NCI-H345 treated with DMSO at 0.1 percent for 48 hours (cell line): ENCODE measurements around the gene PNMT.

ENCODE experiments used
- DNase-seq: peaks from one replicate; lab custom pipeline; 2025; ENCODE audit not compliant: unreplicated experiment; lab: John Stamatoyannopoulos, UW

The PNMT gene

GRCh38 chr17:39633570-39634183 is 34.6 kb upstream of the PNMT start:
- DNase-seq = no peak

- DNase-seq = peak; percentile 22
These were observed 33.8 kb upstream of the PNMT start for GRCh38 chr17:39634384-39634871.

GRCh38 chr17:39635614-39636176 is 32.6 kb upstream of the PNMT start:
- no peak for DNase-seq

GRCh38 chr17:39636587-39636926 is 31.7 kb upstream of the PNMT start:
- DNase-seq = no peak

- peak; percentile 70 for DNase-seq
These were observed 31.1 kb upstream of the PNMT start, which contains the start of gene STARD3 for GRCh38 chr17:39636927-39637736. Gene STARD3, plus strand, starts transcription at chr17:39637144. Its CDS starts 16,388 bp downstream, at chr17:39653532.

GRCh38 chr17:39638317-39638716 is 29.9 kb upstream of the PNMT start:
- DNase-seq = no peak

GRCh38 chr17:39639043-39639442 is 29.2 kb upstream of the PNMT start:
- no peak for DNase-seq

- DNase-seq = no peak
These were observed 28.4 kb upstream of the PNMT start for GRCh38 chr17:39639566-39640458.

GRCh38 chr17:39640591-39641031 is 27.6 kb upstream of the PNMT start:
- DNase-seq = no peak

- no peak for DNase-seq
These were observed 27.2 kb upstream of the PNMT start for GRCh38 chr17:39641097-39641496.

- DNase-seq = no peak
These were observed 26.4 kb upstream of the PNMT start for GRCh38 chr17:39641883-39642282.

GRCh38 chr17:39642291-39643074 is 25.8 kb upstream of the PNMT start:
- DNase-seq = no peak

GRCh38 chr17:39643271-39643670 is 25.0 kb upstream of the PNMT start:
- DNase-seq = no peak

GRCh38 chr17:39647256-39647655 is 21.0 kb upstream of the PNMT start:
- DNase-seq = no peak

GRCh38 chr17:39648616-39649366 is 19.5 kb upstream of the PNMT start:
- DNase-seq = no peak

- DNase-seq = no peak
These were observed 18.1 kb upstream of the PNMT start for GRCh38 chr17:39650121-39650579.

- no peak for DNase-seq
These were observed 16.2 kb upstream of the PNMT start for GRCh38 chr17:39651923-39652586.

- DNase-seq = no peak
These were observed 15.5 kb upstream of the PNMT start for GRCh38 chr17:39652587-39653315.
